HG03097 (cell line): Measurements from ENCODE around the gene POLN.

Source experiments
- ATAC-seq: cut with Tn5 transposase; IDR thresholded peaks from one replicate; pipeline ENCODE4 v1.9.1; 2021; ENCODE audit not compliant: unreplicated experiment, low FRiP score

POLN gene

DNA sequence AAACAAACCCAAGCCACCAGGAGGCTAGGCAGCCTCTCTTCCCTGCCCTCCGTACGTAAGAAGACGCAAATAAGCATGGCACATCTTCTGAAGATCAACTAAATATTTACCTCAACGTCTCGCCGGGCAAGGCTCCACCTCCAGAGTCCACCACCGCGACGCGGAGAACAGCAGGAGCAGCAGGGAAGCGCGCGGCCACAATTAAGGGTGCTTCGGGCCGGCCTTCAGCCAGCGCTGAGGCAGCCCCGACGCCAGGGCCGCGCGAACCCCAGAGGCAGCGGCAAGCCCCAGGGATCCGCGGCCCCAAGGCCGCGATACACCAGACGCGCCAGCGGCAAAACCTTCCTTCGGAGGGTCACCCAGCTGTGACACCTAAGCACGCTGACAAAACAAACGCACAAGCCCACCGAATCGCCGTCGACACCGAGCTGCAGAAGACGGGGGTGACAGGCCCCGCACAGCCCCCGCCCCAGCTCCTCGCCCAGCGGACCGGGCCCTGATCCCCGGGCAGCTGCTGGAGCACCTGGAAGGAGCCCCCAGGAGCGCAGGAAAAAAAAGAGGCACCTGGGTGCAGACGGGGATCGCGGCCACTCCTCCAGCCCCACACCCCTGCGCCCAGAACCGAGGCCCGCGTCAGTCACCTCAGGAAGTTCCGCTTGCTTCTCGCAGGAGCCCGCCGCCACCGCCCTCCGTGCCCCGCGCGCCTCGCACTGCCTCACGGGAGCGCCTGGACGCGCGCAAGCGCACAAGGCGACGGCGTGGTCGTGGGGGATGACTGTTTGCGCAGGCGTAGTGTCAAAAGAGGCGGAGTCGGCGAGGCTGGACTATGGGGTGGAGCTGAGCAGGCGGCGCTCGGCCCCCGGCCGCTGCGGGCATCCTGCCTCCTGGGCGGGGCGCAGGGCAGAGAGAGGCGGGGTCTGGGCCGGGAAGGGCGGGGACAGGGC lies at the start of gene POLN, which contains the start of gene HAUS3:
POLN (minus strand) TSS at position 712 of the 944 bp plus-strand sequence. CDS start 12,890 bp downstream, outside the sequence.
HAUS3 (minus strand) TSS at position 712 of the 944 bp plus-strand sequence. CDS start 1,175 bp downstream, outside the sequence.
- ATAC-seq, result peak; percentile 87

- ATAC-seq, result no peak
Observed at GRCh38 chr4:2290974-2291704, 49.2 kb upstream of the POLN start.

DNA sequence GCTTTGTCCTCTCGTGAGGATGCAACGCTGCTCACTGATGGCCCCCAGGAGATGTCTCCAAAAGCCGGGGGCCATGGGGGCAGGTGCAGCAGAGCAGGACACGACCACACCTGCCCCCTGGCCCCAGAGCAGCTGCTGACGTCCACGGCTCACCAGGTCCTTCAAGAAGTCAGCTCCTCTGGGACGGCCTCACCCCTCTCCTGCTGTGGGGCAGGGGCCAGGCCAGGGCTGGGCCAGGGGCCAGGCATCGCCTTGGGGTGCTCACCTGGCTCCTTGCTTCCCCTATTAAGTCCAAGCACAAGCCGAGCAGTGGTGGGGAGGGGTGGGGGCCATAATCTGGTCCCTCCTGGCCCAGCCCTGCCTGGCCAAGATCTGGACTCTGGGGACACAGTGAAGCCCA lies 48.6 kb upstream of the POLN start:
- no peak for ATAC-seq

- no peak for ATAC-seq
Observed at GRCh38 chr4:2289955-2290333, 48.0 kb upstream of the POLN start.

DNA sequence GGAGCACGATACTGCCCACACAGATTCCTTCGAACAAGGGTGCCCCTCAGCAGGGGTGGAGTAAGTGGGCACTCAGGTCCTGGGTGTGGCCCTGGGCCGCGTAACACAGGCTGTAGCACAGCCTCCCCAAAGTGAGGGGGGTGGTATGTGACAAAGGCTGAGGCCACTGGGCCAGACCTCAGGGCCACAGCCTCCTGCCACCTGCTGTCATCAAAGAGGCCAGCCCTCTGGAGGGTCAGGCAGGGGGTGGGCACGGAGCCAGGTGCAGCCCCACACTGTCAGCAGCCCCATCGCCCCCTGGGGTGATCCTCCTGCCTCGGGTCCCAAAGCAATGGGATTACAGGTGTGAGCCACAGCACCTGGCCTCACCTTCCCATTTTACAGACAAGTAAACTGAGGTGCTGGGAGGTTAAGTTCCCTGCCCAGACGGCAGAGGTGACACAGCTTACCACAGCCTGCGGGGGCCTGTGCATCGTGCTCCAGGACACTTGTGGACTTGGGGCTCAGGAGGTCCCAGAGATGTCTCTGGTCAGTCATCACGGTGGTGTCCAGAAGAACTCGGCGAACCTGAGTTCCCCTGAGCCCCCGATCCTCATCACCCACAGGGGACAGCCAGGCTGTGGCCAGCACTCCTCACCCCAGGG lies 47.5 kb upstream of the POLN start:
- ATAC-seq, result no peak

GRCh38 chr4:2288051-2288541 lies 46.2 kb upstream of the POLN start:
- ATAC-seq, result no peak

- no peak for ATAC-seq
Observed at GRCh38 chr4:2287594-2287915, 45.6 kb upstream of the POLN start.

DNA sequence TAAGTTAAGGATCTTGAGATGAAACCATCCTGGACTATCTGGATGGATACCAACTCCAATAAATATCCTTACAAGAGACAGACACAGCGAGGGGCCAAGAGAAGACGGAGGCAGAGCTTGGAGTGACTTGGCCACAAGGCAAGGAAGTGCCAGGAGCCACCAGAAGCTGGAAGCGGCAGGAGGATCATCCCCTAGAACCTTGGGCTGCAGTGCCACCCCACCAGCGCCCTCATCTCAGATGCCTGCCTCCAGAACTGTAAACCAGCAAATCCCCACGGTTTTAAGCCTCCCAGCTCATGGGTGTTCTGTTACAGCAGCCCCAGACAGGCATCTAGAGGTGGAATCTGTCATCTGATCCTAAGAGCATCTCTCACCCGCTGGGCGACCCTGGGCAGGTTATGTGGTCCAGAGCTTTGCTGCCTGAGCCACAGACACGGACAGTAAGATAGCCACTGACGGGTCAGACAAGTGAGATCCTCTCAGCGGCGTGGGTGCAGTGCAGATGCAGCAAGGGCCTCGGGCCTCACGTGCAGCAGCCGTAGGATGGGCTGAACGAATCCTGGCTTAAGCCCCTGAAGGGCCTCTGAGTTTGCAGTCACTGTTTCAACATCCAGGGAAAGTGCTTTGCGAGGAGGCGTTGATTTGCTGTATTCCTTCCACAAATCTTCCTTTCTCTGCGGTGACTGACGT lies 45.1 kb upstream of the POLN start:
- no peak for ATAC-seq

GRCh38 chr4:2285613-2286381 lies 43.9 kb upstream of the POLN start:
- ATAC-seq, result no peak

DNA sequence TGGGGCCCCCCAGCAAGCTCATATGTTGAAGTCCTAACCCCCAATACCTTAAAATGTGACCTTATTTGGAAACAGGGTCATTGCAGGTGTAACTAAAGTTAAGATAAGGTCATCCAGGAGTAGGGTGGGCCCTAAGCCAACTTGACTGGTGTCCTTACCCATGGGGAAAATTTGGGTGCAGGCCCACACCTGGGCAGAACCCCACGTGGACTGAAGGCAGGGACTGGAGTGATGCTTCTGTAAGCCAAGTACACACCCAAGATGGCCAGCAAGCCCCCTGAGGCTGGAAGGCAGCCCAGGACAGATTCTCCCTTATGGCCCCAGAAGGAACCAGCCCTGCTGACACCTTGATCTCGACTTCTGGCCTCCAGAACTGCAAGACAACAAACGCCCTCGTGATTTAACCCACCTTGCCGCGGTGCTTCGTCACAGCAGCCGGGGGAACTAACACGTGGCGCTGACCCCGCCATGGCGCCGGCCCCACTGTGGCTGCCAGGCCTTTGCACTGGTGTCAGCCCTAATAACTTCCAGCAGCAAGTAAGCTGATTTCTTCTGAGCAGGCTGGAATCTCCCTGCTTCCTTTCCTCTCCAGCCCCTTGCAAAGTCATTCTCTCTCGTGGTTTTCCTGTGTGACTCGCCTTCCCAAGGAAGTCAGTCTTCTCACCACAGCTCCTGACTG lies 43.2 kb upstream of the POLN start:
- ATAC-seq, result no peak

DNA sequence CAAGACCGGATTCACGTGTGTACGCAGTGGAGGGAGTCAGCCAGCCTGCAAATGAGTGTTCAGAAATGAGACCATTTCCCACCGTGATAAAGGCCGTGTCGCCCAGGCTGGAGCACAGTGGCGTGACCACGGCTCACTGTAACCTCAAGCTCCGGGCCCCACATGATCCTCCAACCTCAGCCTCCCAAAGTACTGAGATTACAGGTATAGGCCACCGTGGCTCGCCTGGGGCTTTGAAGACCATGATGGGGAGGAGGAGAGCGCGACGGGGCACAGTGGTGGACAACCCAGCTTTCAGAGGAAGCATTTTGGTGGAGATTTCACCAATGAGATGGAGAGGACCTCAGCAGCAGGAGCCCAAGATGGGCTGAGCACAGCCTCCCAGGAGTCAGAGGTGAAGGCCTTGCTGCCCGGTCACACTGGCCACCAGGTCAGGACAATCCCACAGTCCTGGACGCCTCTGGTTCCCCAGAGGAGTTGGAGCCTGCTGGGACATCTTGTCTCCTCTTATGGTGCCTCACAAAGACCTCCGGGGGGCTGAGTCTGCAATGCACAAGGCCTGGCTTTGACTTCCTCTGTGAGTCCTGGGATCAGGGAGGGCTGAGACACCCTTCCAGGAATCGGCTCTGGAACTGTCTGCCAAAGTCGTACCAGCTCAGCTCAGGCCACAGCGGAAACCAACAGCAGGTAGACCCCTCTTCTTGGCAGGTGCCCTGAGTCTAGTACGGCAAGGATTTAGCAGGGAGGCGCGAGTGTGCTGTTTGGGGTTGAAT lies 42.4 kb upstream of the POLN start:
- no peak for ATAC-seq

DNA sequence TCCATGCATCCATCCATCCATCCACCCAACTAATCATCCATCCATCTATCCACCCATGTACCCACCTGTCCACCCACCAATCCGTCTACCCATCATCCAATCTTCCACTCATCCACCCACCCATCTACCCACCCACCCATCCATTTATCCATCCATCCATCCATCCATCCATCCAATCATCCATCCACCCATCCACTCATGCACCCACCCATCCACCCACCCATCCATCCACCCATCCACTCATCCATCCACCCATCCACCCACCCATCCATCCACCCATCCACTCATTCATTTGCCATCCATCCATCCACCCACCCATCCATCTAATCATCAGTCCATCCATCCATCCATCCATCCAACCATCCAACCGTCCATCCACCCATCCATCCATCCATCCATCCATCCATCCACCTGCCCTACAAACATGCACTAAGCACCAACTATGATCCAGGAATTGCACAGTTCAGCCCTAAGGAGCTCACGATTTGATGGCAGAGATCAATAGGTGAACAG lies 41.3 kb upstream of the POLN start:
- ATAC-seq, result no peak

DNA sequence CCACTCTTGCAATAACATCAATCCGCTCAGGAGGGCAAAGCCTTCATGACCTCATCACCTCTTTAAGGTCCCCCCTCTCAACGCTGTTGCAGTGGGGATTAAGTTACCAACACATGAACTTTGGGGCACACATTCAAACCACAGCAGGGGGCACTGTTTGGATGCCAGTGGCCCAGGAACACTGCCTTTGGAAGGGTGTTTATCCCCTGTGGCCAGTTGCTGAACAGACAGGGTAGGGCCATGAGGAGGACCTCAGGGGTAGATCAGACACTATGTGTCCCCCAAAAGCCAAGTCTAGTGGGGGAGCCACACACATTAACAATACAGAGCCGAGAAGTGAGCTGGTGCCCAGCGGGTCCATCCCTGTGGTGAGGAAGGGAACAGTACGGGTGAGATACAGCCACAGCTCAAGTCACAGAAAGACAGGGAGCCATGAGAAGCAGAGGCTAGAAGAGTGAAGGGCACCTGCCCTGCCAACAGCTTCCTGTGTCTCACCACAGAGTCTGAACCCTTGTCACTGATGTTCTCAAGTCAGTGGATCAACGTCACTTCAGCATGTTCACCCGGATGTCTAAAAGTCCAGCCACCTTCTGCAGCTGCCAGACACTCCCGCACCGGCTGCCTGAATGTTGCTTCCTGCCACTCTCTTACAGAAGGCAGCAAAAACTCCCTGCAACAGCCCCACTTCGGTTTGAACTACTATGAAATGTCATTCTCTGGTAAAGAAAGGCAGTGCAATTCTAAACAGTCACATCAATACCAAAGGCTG lies 39.8 kb upstream of the POLN start:
- ATAC-seq, result peak; percentile 81

DNA sequence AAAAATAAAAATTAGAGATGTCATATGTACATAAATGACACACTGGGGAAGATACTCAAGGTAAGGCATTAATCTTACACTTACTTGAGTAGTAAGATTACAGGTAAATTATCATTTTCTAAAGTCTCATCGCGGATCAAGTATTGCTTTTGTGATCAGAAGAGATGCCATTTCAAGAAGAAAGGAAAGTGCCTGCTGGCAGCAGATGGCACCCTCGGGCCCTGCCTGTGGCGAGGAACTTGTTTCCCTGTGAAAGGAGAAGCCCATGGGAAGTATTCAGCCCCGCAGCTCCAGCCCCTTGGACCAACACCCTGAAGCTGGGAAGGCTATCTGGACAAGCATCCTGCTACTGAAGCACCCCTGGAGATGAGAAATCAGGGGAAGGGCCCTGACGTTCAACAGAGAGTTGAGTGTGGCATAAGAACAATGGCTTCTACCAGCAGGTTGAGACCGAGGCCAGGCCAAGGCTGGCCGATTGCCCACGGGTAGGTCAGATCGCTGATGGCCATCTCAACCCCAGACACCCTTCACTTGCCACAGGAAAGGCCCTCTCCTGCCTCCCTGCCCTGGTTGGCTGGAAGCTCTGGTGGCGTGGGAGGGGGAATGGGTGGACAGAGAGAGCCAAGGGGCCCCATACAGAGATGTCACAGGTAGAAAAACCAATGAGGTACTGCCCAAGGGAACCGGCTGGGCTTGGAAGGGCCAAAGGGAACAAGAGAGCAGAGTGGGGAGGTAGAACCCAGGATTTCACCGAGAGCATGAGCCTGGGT lies 38.8 kb upstream of the POLN start:
- no peak for ATAC-seq

- ATAC-seq, result no peak
Observed at GRCh38 chr4:2277956-2278355, 36.0 kb upstream of the POLN start.

DNA sequence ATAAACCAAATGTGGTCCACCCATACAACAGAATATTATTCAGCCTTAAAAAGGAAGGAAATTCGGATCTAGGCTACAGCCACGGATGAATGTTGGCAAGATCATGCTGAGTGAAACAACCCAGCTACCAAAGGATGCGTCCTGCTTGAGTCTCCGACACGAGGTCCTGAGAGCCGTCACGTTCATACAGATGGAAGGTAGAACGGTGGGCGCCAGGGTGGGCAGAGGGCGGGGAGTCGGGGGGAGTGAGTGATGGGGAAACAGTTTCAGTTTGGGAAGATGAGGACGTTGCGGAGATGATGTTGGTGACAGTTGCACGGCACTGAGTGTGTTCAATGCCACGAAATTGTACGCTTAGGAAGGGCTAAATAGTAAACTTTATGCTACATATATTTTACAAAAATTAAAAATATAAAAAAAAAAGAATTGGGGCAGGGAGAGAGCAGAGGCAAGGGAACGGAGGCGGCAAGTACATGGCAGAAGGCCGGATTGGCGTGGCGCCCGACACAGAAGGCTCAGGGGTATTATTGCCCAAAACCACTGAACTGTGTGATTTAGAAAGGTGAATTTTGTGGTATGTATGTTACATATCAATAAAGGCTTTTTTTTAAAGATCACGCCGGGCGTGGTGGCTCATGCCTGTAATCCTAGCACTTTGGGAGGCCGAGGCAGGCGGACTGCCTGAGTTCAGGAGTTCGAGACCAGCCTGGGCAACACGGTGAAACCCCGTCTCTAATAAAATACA lies 34.8 kb upstream of the POLN start:
- ATAC-seq, result no peak
